ENCODE results near the gene TTC36. TPM values are rescaled to one million over a fixed set of nuclear protein-coding genes. Genes with fewer than 3 reads are reported as not detected.
A peak's percentile ranks its signal among the peaks of the same experiment; 100 is the strongest.

Gene TTC36
- total RNA-seq, 1 donor: 0.81 TPM

GRCh38 chr11:118524757-118525470 is 2.4 kb upstream of the TTC36 start:
- DNase-seq (ENCODE audit: low read depth): no peak
- no peak for TF ChIP-seq CTCF (IDR thresholded peaks at IDR 0.05; ENCODE audit: insufficient read depth, low read length)
- no peak overlapping the region for H3K4me3 ChIP-seq (ENCODE audit: low read depth, low read length)

GRCh38 chr11:118526688-118527087 is 586 bp upstream of the TTC36 start:
- no peak for TF ChIP-seq CTCF (IDR thresholded peaks at IDR 0.05; ENCODE audit: insufficient read depth, low read length)
- H3K4me3 ChIP-seq (ENCODE audit: low read depth, low read length): no peak overlapping the region
- no peak for DNase-seq (ENCODE audit: low read depth)

- H3K4me3 ChIP-seq (ENCODE audit: low read depth, low read length): no peak overlapping the region
- DNase-seq (ENCODE audit: low read depth): no peak
- no peak for TF ChIP-seq CTCF (IDR thresholded peaks at IDR 0.05; ENCODE audit: insufficient read depth, low read length)
These were observed 1.2 kb downstream of the TTC36 start for GRCh38 chr11:118528511-118528910.

GRCh38 chr11:118529584-118530175 is 2.4 kb downstream of the TTC36 start:
- TF ChIP-seq CTCF (IDR thresholded peaks at IDR 0.05; ENCODE audit: insufficient read depth, low read length): no peak
- DNase-seq (ENCODE audit: low read depth): no peak

GRCh38 chr11:118530180-118530682 is 3.0 kb downstream of the TTC36 start:
- no peak for TF ChIP-seq CTCF (IDR thresholded peaks at IDR 0.05; ENCODE audit: insufficient read depth, low read length)
- peak overlapping the region; percentile 70 for H3K4me3 ChIP-seq (ENCODE audit: low read depth, low read length)
- DNase-seq (ENCODE audit: low read depth): peak; percentile 19

More at GRCh38 chr11:118529584-118530175, 2.4 kb downstream of the TTC36 start:
- H3K4me3 ChIP-seq (ENCODE audit: low read depth, low read length): peak overlapping the region; percentile 70

- peak within 1 kb of the TSS; percentile 70 for H3K4me3 ChIP-seq (ENCODE audit: low read depth, low read length)
- TF ChIP-seq CTCF (IDR thresholded peaks at IDR 0.05; ENCODE audit: insufficient read depth, low read length): no peak
- DNase-seq (ENCODE audit: low read depth): peak; percentile 31
These were observed 3.7 kb downstream of the TTC36 start, which contains the start of gene TMEM25 for GRCh38 chr11:118530683-118531596. TSS of gene TMEM25 (plus strand) at chr11:118531192. CDS start at chr11:118531802, 610 bp downstream.
